ENCODE data around the gene MACF1. TPM values are rescaled to one million over a fixed set of nuclear protein-coding genes. Genes with fewer than 3 reads are reported as not detected.

The MACF1 gene
- total and polyA plus RNA-seq, 2 donors (not counting 1 experiment from before 2014, with no cell fraction given), result 64.1 to 159 TPM

DNA sequence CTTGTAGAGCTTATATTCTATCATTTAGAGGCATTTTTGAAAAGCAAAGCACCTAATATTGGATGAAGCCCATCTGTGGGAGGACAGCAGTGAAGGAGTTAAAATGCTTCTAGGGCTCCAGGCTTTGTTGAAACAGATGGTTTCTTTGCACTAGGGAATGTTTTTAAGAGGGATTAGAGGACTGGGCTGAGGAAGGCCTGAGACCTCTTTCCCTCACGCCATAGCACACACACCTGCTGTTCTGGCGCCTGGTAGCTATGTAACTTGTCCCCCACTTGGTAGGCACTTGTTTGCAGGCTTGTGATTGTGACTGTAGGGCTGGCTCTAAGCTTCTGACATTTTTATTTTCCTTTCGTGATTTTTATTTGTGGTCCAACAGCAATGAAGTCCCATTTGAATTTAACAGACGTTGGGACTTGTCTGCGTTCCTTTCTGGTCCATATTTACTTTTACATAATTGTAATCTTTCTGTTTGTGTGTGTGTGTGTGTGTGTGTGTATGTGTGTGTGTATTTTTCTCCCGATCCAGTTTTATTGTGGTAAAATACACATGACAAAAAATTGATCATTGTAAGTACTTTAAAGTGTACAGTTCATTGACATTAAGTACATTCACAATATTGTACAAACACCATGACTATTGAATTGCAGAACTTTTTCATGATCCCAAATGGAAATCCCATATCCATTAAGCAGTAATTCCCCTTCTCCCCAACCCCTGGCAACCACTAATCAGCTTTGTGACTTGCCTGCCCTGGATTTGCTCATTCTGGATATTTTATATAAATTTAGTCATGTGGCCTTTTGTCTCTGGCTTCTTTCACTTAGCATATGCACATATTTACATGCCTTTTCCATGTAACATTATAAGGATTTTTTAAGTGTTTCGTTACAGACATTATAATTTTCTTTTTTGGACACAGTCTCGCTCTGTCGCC is 33.5 kb upstream of the MACF1 start:
- H3K79me2 ChIP-seq (ENCODE audit: control insufficient read depth, insufficient read depth, low read length), result no peaks in the 10 kb centered on the region
- H3K9me3 ChIP-seq (ENCODE audit: control extremely low read depth in 1 of 3, control insufficient read depth in 2 of 3, insufficient read depth in 1 of 3, low read length in 2 of 3), result no peaks in the 10 kb centered on the region
- Mint-ChIP-seq H3K4me1 (no peaks in the 10 kb centered on the region), H3K27me3 (no peaks in the 10 kb centered on the region), H3K27ac (no peak overlapping the region), H3K9me3 (ENCODE audit: insufficient read depth) (no peaks in the 10 kb centered on the region), H3K4me3 (no peak overlapping the region)
- ATAC-seq (ENCODE audit: low read depth), result no peak
- H3K36me3 ChIP-seq (replicated peaks in 1 of 2; ENCODE audit: control extremely low read depth in 1 of 2, control insufficient read depth in 1 of 2, extremely low read depth in 1 of 2, insufficient read depth in 2 of 2, low read length in 1 of 2), result no peaks in the 10 kb centered on the region
- POLR2A ChIA-PET, result interaction anchor here (0.6 kb wide), 1 partner anchor 38 kb away, joined by 4 read pairs; no protein-coding TSS in a partner anchor
- no peak overlapping the region for H2AFZ ChIP-seq (ENCODE audit: insufficient read depth, low read depth, low read length, poor library complexity, severe bottlenecking)
- 94% methylated on average over 2 of the region's 9 CpGs for WGBS (ENCODE audit: insufficient coverage)
- H3K27ac ChIP-seq (ENCODE audit: low read length in 2 of 2), result no peak overlapping the region
- no peak overlapping the region for H3K4me2 ChIP-seq (replicated peaks; ENCODE audit: low read depth, low read length, poor library complexity, severe bottlenecking)
- intact Hi-C loops (cut with micrococcal nuclease), result no loop called here
- no peaks in the 10 kb centered on the region for H3K27me3 ChIP-seq (replicated peaks in 1 of 4; ENCODE audit: control extremely low read depth in 1 of 4, control insufficient read depth in 3 of 4, insufficient read depth in 4 of 4, low read length in 3 of 4)
- no peak overlapping the region for H3K4me3 ChIP-seq (ENCODE audit: control extremely low read depth in 1 of 5, extremely low read depth in 1 of 5, insufficient read depth in 1 of 5, low read depth in 2 of 5, low read length in 4 of 5)
- no peak overlapping the region for H3K9ac ChIP-seq (ENCODE audit: low read length)
- CTCF ChIA-PET, result interaction anchor here (0.6 kb wide), 1 partner anchor 11 kb away, joined by 3 read pairs; no protein-coding TSS in a partner anchor
- no peak for DNase-seq
- H4K20me1 ChIP-seq (ENCODE audit: control insufficient read depth, insufficient read depth, low read length, poor library complexity, severe bottlenecking), result no peaks in the 10 kb centered on the region
- no peaks in the 10 kb centered on the region for H3K4me1 ChIP-seq (ENCODE audit: control insufficient read depth in 2 of 2, insufficient read depth in 2 of 2, low read length in 2 of 2)
- TF ChIP-seq, protein P1, sequence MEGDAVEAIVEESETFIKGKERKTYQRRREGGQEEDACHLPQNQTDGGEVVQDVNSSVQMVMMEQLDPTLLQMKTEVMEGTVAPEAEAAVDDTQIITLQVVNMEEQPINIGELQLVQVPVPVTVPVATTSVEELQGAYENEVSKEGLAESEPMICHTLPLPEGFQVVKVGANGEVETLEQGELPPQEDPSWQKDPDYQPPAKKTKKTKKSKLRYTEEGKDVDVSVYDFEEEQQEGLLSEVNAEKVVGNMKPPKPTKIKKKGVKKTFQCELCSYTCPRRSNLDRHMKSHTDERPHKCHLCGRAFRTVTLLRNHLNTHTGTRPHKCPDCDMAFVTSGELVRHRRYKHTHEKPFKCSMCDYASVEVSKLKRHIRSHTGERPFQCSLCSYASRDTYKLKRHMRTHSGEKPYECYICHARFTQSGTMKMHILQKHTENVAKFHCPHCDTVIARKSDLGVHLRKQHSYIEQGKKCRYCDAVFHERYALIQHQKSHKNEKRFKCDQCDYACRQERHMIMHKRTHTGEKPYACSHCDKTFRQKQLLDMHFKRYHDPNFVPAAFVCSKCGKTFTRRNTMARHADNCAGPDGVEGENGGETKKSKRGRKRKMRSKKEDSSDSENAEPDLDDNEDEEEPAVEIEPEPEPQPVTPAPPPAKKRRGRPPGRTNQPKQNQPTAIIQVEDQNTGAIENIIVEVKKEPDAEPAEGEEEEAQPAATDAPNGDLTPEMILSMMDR (IDR thresholded peaks at IDR 0.05), result no peak
- TF ChIP-seq EZH2 (IDR thresholded peaks at IDR 0.05; ENCODE audit: borderline replicate concordance, insufficient read depth, low read depth, low read length, poor library complexity, severe bottlenecking), result no peak
